ENCODE data around the gene PSMB7. TPM values are rescaled to one million over a fixed set of nuclear protein-coding genes. Genes with fewer than 3 reads are reported as not detected.

Gene PSMB7
- total RNA-seq, 4 donors from 2014 or later, result 74.7 to 181 (median 100) TPM

- no peak overlapping the region for H3K4me3 ChIP-seq
- H3K36me3 ChIP-seq, result peaks cover 0 to 76% (median 2%) of the 10 kb centered on the region in 3 donors
- TF ChIP-seq EP300 (IDR thresholded peaks at IDR 0.05) (no peak), POLR2A (IDR thresholded peaks at IDR 0.05) (no peak), CTCF (IDR thresholded peaks at IDR 0.05) (no peak)
- H3K4me1 ChIP-seq, result peaks cover 0 to 9% (median 7%) of the 10 kb centered on the region in 4 donors
- peak overlapping the region in 1 of 4 donors; percentile 58 for H3K27ac ChIP-seq
- no peaks in the 10 kb centered on the region for H3K9me3 ChIP-seq
- 79 to 85% methylated on average over 16 of the region's 16 CpGs for WGBS, 2 donors
- DNase-seq (ENCODE audit: low spot score in 2 of 2), result no peak
- H3K27me3 ChIP-seq, result no peaks in the 10 kb centered on the region
These were observed 99.4 kb downstream of the PSMB7 start for GRCh38 chr9:124315882-124316281.

DNA sequence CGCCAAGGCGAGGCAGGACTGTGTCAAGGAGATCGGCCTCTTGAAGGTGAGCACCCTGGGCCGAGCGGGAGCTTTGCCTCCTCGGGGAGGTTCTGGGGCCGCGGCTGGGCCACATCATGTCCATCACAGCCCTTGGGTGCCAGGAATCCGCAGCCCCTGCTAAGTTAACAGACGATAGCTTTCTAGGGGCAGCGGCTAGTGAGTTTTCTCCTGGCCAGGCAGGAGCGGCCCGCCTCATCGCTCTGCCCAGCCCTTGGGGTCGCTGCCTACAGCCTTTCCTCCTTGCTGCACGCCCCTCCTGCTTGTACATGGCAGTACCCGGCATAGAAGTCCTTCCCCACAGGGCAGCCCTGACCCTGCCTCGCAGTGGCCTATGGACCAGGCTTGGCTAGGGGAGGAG, 101.3 kb downstream of the PSMB7 start:
- Histone ChIP-seq H3K4me3 (no peak overlapping the region), H3K27me3 (no peaks in the 10 kb centered on the region), H3K36me3 (peaks cover 0 to 78% (median 1%) of the 10 kb centered on the region in 3 donors), H3K9me3 (no peaks in the 10 kb centered on the region), H3K4me1 (peaks cover 0 to 10% (median 4%) of the 10 kb centered on the region in 4 donors), H3K27ac (peak overlapping the region in 1 of 4 donors; percentile 21)
- TF ChIP-seq CTCF (IDR thresholded peaks at IDR 0.05) (no peak), POLR2A (IDR thresholded peaks at IDR 0.05) (no peak), EP300 (IDR thresholded peaks at IDR 0.05) (no peak)
- 88 to 89% methylated on average over 18 of the region's 18 CpGs for WGBS, 2 donors
- no peak for DNase-seq (ENCODE audit: low spot score in 2 of 2)

DNA sequence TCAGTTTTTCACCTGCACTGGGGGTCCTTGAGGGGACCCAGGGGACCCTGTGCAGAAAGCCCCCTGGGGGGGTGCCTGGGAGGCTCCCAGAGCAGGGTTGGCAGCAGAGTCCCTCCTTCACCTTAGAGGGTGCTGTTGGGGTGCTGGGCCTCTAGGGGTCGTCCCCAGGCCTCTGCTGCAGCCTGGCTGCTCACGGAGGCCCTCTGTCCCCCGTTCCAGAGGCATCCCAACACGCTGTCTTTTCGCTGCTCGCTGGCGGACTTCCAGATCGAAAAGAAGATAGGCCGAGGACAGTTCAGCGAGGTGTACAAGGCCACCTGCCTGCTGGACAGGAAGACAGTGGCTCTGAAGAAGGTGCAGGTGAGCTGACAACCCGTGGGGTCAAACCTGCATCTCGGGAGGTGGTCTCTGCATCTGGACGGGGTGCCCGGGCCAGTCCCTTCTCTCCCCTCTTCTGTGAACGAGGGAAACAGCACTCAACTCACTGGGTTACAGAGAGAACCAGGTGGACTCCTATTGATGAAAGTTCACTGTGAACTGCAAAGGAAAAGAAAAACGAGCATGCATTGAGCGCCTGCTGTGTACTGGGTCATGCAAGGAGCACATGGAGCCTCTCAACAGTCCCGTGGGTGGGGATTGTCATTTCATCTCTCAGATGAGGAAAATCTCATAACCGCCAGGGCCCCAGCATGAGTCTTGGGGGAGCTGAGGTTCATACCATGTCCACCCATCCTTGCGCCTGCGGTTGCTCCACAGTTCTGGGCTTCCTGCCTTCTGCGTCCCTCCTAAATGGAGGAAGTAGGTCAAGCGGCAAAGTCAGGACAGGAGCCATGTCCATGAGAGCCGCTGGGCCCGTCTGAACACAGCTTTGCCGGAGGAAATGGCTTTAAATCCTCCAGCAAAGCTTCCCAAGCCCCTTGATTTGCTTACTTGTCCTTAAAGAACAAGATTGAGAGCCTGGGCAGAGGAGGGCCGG, 102.7 kb downstream of the PSMB7 start:
- TF ChIP-seq CTCF (IDR thresholded peaks at IDR 0.05), result no peak
- TF ChIP-seq POLR2A (IDR thresholded peaks at IDR 0.05), result no peak
- no peak for TF ChIP-seq EP300 (IDR thresholded peaks at IDR 0.05)
- 75 to 84% methylated on average over 26 to 27 of the region's 27 CpGs for WGBS, 2 donors
- DNase-seq (ENCODE audit: low spot score in 2 of 2), result no peak
- Histone ChIP-seq H3K4me1 (peaks cover 0 to 17% (median 5%) of the 10 kb centered on the region in 4 donors), H3K27ac (peak overlapping the region in 1 of 4 donors; percentile 39), H3K9me3 (no peaks in the 10 kb centered on the region), H3K36me3 (peaks cover 0 to 78% (median 0%) of the 10 kb centered on the region in 3 donors), H3K27me3 (no peaks in the 10 kb centered on the region), H3K4me3 (no peak overlapping the region)

- Histone ChIP-seq H3K9me3 (no peaks in the 10 kb centered on the region), H3K4me1 (peaks cover 0 to 30% (median 9%) of the 10 kb centered on the region in 4 donors), H3K27me3 (no peaks in the 10 kb centered on the region), H3K4me3 (no peak overlapping the region), H3K36me3 (peaks cover 0 to 69% (median 0%) of the 10 kb centered on the region in 3 donors), H3K27ac (peak overlapping the region in 2 of 4 donors; percentile 89 to 97)
- 93 to 94% methylated on average over 4 to 5 of the region's 5 CpGs for WGBS, 2 donors
- no peak for DNase-seq (ENCODE audit: low spot score in 2 of 2)
- no peak for TF ChIP-seq CTCF (IDR thresholded peaks at IDR 0.05)
- TF ChIP-seq EP300 (IDR thresholded peaks at IDR 0.05), result no peak
- TF ChIP-seq POLR2A (IDR thresholded peaks at IDR 0.05), result no peak
These were observed 104.0 kb downstream of the PSMB7 start for GRCh38 chr9:124311283-124311682.

GRCh38 chr9:124309667-124310084, 105.6 kb downstream of the PSMB7 start:
- Histone ChIP-seq H3K27ac (peak overlapping the region; percentile 54 to 97 (median 76)), H3K27me3 (no peaks in the 10 kb centered on the region), H3K4me1 (peaks cover 0 to 41% (median 14%) of the 10 kb centered on the region in 4 donors), H3K36me3 (peaks cover 0 to 53% (median 0%) of the 10 kb centered on the region in 3 donors), H3K9me3 (no peaks in the 10 kb centered on the region), H3K4me3 (no peak overlapping the region)
- 61 to 70% methylated on average over 15 of the region's 15 CpGs for WGBS, 2 donors
- no peak for DNase-seq (ENCODE audit: low spot score in 2 of 2)
- TF ChIP-seq EP300 (IDR thresholded peaks at IDR 0.05) (peak in 1 of 2 donors; percentile 54), POLR2A (IDR thresholded peaks at IDR 0.05) (no peak)
